Medulla oblongata (tissue), 1 donor: ENCODE measurements around the gene PC.
A peak's percentile ranks its signal among the peaks of the same experiment; 100 is the strongest.
"Not testable (repeated sequence)": the region's sequence is repeated elsewhere in the genome, so short reads cannot be mapped to it uniquely, and the experiment has no call there.

Source experiments
- DNase-seq: peaks from one replicate; pipeline ENCODE4 v3.0.0-alpha.2; 2015; ENCODE audit errors: extremely low spot score

PC gene

GRCh38 chr11:66843776-66844495 lies 114.2 kb downstream of the PC start:
- no peak for DNase-seq

DNA sequence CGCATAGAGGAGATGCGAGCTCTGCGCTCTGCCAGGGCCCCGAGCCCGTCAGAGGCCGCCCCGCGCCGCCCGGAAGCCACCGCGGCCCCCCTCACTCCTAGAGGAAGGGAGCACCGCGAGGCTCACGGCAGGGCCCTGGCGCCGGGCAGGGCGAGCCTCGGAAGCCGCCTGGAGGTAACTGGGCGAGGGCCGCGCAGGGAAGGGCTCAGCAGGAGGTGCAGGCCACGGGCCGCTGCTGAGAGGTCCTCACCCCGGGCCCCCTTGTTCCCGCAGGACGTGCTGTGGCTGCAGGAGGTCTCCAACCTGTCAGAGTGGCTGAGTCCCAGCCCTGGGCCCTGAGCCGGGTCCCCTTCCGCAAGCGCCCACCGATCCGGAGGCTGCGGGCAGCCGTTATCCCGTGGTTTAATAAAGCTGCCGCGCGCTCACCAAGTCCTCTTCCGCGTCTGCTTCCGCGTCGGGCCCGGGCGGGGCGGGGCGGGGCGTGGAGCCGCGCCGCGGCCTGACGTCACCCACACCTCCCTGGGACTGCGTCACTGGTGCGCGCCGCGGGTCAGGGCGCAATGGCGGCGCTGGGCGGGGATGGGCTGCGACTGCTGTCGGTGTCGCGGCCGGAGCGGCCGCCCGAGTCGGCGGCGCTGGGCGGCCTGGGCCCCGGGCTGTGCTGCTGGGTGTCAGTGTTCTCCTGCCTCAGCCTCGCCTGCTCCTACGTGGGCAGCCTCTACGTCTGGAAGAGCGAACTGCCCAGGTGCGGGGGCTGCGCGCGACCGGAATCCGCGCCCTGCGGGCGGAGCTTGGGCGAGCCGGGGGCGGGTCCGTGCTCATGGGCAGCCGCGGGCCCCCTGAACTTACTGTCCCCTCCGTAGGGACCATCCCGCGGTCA lies 115.0 kb downstream of the PC start, which contains the start of gene RCE1:
Gene RCE1, plus strand, starts transcription at position 546 of the 880 bp plus-strand sequence. Its CDS starts 15 bp downstream, at position 561.
- peak; percentile 93 for DNase-seq

- no peak for DNase-seq
Measured at GRCh38 chr11:66842501-66842895, 115.7 kb downstream of the PC start.

DNA sequence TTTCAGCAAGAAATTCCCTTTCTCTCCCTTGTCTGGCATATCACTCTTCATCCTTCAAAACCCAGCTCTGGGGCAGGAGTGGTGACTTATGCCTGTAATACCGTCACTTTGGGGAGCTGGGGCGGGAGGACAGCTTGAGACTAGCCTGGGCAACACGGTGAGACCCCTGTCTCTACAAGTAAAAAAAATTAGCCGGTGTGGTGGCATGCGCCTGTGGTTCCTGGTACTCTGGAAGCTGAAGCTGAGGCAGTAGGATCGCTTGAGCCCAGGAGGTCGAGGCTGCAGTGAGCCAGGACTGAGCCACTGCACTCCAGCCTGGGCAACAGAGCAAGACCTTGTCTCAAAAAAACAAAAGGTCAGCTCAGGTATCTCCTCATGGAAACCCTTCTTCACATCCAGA lies 116.3 kb downstream of the PC start:
- no peak for DNase-seq

DNA sequence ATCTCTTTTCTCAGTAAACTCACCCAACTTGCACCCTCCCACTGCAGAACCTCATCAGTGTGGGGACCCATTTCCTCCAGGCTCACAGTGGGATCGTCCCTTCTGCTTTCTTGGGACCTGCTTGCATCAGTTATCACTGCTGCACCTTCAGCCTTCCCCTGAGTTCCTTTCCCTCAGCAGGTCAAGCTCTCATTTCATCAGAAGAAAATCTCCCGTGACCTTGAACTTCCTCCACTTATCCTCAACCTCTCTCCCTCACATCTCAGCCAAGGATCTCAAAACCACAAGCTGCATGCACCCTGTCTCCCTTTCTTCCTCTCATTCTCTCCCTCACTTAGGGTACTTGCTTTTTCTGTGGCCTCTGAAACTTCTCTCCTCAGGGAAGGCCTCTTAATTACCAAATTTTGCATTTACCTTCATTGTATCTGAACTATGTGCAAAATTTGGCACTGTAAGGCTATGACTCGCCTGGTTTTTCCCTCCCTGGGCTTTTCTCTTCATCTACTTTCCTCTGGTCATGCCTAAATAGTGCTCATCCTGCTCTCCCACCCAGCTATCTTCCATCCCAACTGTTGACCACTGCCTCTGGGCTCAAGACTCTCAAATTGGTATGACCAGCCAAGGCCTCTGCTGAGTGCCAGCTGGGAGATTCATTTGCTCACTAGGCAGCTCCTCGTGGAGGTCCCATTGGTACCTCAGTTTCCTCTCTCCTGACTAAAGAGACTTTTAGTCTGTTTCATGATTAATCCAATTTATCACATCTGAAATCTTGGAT lies 117.7 kb downstream of the PC start:
- DNase-seq, result no peak

GRCh38 chr11:66835768-66836405 lies 122.3 kb downstream of the PC start:
- DNase-seq, result no peak

DNA sequence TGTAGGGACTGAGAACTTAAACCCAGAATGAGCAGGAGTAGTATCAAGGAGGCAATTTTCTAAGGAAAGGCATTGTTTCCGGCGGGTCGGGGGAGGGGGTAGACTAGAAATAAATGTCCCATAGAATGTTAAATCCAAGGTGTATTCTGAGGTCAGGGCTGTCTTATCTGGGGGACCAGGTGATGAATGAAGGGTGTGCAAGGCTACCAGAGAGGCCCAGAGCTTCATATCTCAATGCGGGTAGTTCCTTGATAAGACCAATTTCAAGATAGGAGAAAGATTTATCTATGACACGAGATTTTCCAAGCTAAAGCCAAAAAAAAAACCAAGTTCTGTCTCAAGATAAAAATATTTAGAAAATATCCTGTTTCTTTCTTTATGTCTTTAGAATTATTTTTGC lies 123.2 kb downstream of the PC start:
- DNase-seq, result no peak

- no peak for DNase-seq
Measured at GRCh38 chr11:66834539-66834845, 123.7 kb downstream of the PC start.

DNA sequence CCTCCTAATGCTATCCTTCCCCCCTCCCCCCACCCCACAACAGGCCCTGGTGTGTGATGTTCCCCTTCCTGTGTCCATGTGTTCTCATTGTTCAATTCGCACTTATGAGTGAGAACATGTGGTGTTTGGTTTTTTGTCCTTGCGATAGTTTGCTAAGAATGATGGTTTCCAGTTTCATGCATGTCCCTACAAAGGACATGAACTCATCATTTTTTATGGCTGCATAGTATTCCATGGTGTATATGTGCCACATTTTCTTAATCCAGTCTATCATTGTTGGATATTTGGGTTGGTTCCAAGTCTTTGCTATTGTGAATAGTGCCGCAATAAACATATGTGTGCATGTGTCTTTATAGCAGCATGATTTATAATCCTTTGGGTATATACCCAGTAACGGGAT lies 133.6 kb downstream of the PC start:
- DNase-seq, result not testable (repeated sequence)

DNA sequence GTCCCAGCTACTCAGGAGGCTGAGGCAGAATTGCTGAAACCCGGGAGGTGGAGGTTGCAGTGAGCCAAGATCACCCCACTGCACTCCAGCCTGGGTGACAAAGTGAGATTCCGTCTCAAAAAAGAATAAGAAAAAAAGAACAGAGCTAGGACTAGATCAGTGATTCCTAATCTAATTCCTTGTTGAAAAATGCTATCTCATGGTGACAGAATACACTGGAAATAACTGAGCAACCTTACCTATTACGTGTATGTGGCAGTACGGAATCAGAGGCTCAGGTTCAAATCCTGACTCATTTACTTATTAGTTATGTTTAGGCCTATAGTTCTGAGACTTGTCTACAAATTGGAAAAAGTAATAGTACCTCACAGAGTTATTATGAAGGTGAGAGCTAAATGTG lies 134.5 kb downstream of the PC start:
- DNase-seq, result no peak

- DNase-seq, result no peak
Measured at GRCh38 chr11:66820901-66821300, 137.3 kb downstream of the PC start.

DNA sequence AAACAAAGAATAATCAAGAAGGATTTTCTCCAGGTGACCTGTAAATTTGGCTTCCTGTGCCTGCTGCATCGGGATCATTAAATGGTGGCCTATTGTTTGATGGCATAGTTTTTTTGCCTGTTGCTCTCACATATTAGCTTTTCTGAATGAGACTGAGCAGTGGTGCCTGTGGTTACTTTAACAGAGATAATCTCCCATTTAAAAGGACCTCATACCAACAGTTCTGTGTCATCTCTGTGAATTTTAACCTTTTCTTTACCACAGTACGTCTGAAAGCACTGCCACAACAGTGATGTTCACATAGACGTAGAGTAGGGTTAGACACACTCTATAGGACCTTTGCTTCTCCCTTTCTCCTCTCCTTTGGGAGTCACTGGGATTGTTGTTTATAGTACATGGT lies 137.8 kb downstream of the PC start:
- DNase-seq, result no peak

DNA sequence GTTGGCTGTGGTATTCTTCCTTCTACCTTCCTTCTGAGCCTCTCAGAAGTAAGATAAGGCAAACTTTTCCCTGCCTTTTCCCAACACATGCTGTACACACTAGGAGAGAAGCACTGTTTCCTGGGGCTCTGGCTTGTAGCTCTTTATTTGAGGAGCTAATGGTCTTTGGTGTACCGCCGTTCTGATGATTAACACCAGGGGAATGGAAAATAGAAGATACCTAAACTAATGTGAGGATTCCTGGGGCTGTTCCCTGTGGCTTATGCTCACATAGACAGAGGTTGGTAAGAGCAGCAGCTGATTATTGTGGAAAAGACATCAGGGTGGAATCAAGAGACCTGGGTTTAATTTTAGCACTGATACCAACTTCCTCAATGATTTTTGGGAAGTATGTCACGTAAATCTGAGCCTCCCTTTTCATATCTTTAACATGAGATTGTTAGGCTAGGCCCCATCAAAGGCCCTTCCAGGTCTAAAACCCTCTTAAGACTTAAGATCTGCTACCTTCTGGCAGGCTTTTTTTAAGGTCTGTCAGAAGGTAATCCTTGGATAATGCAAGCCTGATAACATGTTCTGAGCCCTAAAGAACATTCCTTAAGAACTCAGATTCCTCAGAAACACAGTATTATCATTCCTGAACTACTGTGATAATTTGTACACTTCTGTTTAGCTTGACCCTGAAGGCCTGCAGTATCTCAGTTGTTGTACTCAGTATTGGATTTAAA lies 139.8 kb downstream of the PC start:
- no peak for DNase-seq

DNA sequence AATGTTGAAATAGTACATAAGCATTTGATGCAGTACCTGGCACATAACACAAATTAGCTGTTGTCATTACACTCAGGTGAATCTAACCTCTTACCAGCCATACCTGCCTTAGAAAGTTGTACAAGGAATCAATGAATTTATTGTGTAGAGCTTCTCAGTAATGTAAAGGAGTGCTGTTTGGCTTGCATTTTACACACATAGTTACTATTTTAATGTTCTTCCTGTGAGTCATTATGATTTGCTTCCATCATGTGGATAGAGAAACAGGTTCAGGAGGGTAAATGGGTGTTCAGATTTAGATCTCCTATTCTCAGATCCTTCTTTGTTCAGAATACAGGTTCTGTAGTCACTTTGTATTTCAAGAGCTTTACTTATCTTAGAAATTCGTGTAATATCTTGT lies 142.5 kb downstream of the PC start:
- no peak for DNase-seq

DNA sequence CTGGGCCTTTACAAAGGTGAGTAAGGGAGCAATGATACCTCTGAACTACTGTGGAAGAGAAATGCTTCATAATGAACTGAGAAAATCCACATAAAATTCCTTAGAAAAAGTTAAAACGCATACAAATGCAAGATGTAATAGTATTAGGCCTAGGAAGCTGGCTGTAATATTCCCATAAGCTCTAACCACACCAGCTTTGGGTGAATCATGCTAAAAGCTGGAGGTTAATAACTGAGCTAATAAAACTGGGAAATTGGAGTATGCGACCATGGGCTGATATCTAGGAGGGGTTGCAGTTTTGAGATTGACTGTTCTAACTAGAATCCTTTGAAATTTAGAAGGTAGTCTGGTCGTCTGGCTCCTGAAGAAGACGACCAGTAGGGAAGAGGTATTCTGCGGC lies 143.5 kb downstream of the PC start:
- no peak for DNase-seq

- DNase-seq, result no peak
Measured at GRCh38 chr11:66810576-66811185, 147.5 kb downstream of the PC start.

- DNase-seq, result no peak
Measured at GRCh38 chr11:66809592-66809991, 148.6 kb downstream of the PC start.

DNA sequence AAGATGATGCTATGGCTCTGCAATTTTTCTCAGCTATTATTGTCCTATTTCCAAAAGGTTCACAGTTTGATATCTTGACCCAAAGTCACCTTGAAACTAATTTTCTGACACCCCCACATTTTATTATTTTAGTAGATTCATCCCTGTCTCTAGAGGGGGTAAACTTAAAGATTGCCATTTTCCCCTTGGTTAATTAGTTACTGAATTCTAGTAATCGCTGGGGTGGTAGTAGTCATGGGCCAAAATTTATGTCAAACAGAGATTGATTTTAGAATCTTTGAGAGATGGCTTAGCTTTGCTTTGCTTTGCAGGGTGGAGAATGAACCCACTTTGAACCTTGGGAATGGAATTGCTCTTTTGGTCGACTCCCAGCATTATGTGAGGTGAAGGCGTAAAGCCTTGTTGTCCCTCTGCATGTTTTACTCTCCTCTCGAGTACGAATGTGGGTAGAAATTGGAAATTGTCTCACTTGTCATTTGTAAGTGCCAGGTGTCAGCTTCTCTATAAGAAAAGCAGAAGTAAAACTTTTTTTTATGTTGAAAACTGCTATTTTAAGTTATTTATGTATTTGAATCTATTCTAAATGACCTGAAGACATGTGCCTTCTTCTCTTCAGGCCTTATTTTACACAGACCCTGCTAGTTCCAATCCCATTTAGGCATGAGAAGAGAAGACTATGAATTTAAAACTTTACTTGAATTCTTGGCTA lies 157.3 kb downstream of the PC start:
- DNase-seq, result no peak

GRCh38 chr11:66799815-66800214 lies 158.4 kb downstream of the PC start:
- not testable (repeated sequence) for DNase-seq
